ENCODE data around the gene PITX1. TPM values are rescaled to one million over a fixed set of nuclear protein-coding genes. Genes with fewer than 3 reads are reported as not detected.

The PITX1 gene
- total RNA-seq, 2 donors from 2014 or later = 1.3 to 2.4 TPM

DNA sequence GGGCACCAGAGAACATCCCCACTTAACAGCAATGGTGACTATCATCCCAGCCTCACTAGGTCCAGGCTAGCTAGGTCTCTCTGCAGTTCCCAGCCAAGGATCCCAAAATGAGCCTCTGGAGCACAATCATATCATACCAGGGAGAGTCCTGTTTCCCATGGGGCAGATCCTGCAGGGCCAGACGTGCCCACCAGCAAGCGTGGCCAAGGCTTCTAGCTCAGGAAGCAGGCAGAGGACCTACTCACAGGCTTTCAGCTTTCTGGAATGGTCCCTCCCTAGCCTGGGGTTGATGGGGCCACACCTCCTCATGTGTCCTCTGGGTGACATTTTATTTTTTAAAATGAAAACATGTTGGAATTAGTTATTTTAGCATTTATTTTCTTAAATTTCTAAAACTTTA, 45.7 kb upstream of the PITX1 start:
- Histone ChIP-seq H3K4me1 (ENCODE audit: control insufficient read depth, insufficient read depth, low read length) (peaks cover under 1% of the 10 kb centered on the region), H3K4me3 (ENCODE audit: low read length) (no peak overlapping the region), H3K9ac (ENCODE audit: extremely low read depth, low read length, poor library complexity, severe bottlenecking) (no peak overlapping the region), H3K36me3 (ENCODE audit: control insufficient read depth, insufficient read depth, low read length) (no peaks in the 10 kb centered on the region), H3K27ac (ENCODE audit: low read depth, low read length) (no peak overlapping the region), H3K27me3 (ENCODE audit: control insufficient read depth, insufficient read depth, low read length, poor library complexity, severe bottlenecking) (no peaks in the 10 kb centered on the region), H3K9me3 (ENCODE audit: control insufficient read depth, low read length) (peaks cover 19% of the 10 kb centered on the region)
- TF ChIP-seq, protein P1, sequence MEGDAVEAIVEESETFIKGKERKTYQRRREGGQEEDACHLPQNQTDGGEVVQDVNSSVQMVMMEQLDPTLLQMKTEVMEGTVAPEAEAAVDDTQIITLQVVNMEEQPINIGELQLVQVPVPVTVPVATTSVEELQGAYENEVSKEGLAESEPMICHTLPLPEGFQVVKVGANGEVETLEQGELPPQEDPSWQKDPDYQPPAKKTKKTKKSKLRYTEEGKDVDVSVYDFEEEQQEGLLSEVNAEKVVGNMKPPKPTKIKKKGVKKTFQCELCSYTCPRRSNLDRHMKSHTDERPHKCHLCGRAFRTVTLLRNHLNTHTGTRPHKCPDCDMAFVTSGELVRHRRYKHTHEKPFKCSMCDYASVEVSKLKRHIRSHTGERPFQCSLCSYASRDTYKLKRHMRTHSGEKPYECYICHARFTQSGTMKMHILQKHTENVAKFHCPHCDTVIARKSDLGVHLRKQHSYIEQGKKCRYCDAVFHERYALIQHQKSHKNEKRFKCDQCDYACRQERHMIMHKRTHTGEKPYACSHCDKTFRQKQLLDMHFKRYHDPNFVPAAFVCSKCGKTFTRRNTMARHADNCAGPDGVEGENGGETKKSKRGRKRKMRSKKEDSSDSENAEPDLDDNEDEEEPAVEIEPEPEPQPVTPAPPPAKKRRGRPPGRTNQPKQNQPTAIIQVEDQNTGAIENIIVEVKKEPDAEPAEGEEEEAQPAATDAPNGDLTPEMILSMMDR (conservative IDR thresholded peaks at IDR 0.05) = no peak
- WGBS, 2 experiments (ENCODE audit: insufficient coverage in 1 of 2, insufficient read length in 1 of 2) = 91% methylated on average over 2 of the region's 2 CpGs; no CpG with 5 or more reads in 1 of the 2 experiments
- peaks cover 23% of the 10 kb centered on the region for H3K9me3 Mint-ChIP-seq
- H3K4me1 Mint-ChIP-seq = no peaks in the 10 kb centered on the region
- no peak for DNase-seq
- H3K27ac Mint-ChIP-seq = no peak overlapping the region
- H3K4me3 Mint-ChIP-seq = no peak overlapping the region
- peaks cover 20% of the 10 kb centered on the region for H3K27me3 Mint-ChIP-seq (ENCODE audit: insufficient read depth)
- no peaks in the 10 kb centered on the region for H3K36me3 Mint-ChIP-seq (ENCODE audit: low read depth)

DNA sequence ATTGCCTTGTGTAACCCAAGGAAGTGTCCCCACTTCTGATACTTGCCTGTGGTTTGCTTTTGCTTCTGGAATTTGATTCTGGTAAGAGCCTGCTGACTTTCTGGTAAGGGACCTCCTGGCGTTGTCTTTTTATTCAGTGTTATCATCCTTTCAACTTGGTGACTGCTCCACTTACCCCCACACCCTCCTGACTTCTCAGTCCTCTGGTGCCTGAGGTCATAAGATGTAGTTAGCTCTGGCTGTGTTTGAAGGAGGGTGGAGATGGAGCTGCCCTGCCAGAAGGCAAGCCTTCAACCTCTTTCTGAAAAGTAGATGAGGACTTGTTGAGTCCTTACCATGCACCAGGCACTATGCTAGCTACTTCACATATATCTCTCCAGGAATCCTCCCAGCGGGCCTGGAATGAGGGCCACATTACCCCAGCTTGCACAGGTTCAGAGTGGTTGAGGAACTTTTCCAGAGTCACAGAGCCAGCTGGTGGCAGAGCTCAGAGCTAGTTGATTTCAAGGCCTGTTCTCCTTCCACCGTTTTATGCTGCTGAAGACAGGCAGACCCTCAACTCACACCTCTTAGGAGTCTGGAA, 45.2 kb upstream of the PITX1 start:
- no peak overlapping the region for H3K27ac Mint-ChIP-seq

DNA sequence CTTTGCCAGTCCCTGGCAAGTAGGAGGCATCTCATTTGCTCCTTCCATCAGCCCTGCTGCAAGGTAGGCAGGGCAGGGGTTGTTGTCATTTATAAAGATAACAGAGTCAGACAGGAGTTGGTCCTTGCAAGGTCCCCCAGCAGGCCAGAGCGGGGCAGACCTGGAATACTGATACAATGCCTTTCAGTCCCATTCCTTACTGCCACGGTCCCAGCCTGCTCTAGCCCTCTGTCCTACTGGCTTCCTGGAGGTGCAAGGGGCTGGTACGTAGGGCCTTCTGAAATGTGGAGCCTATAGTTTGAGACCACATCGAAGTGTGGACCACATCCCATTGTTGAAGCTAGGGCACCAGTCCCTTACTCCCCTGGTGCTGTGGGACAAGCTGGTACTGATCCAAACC, 42.8 kb upstream of the PITX1 start:
- no peaks in the 10 kb centered on the region for H3K36me3 ChIP-seq (ENCODE audit: control insufficient read depth, insufficient read depth, low read length)
- TF ChIP-seq, protein P1 (conservative IDR thresholded peaks at IDR 0.05) = no peak
- no peak overlapping the region for H3K9ac ChIP-seq (ENCODE audit: extremely low read depth, low read length, poor library complexity, severe bottlenecking)
- Mint-ChIP-seq H3K36me3 (ENCODE audit: low read depth) (no peaks in the 10 kb centered on the region), H3K27me3 (ENCODE audit: insufficient read depth) (peaks cover 12% of the 10 kb centered on the region), H3K4me1 (peaks cover 22% of the 10 kb centered on the region), H3K4me3 (no peak overlapping the region), H3K9me3 (peaks cover 11% of the 10 kb centered on the region), H3K27ac (no peak overlapping the region)
- H3K4me1 ChIP-seq (ENCODE audit: control insufficient read depth, insufficient read depth, low read length) = peaks cover 20% of the 10 kb centered on the region
- no peaks in the 10 kb centered on the region for H3K27me3 ChIP-seq (ENCODE audit: control insufficient read depth, insufficient read depth, low read length, poor library complexity, severe bottlenecking)
- WGBS, 2 experiments (ENCODE audit: insufficient coverage in 1 of 2, insufficient read length in 1 of 2) = 81 to 89% methylated on average over 4 of the region's 4 CpGs
- no peak overlapping the region for H3K4me3 ChIP-seq (ENCODE audit: low read length)
- DNase-seq = no peak
- peaks cover 13% of the 10 kb centered on the region for H3K9me3 ChIP-seq (ENCODE audit: control insufficient read depth, low read length)
- no peak overlapping the region for H3K27ac ChIP-seq (ENCODE audit: low read depth, low read length)

More for the DNA sequence above, 45.2 kb upstream of the PITX1 start:
- Histone ChIP-seq H3K9me3 (ENCODE audit: control insufficient read depth, low read length) (peaks cover 19% of the 10 kb centered on the region), H3K4me3 (ENCODE audit: low read length) (no peak overlapping the region), H3K4me1 (ENCODE audit: control insufficient read depth, insufficient read depth, low read length) (peaks cover 6% of the 10 kb centered on the region), H3K27ac (ENCODE audit: low read depth, low read length) (no peak overlapping the region), H3K27me3 (ENCODE audit: control insufficient read depth, insufficient read depth, low read length, poor library complexity, severe bottlenecking) (no peaks in the 10 kb centered on the region), H3K9ac (ENCODE audit: extremely low read depth, low read length, poor library complexity, severe bottlenecking) (no peak overlapping the region), H3K36me3 (ENCODE audit: control insufficient read depth, insufficient read depth, low read length) (no peaks in the 10 kb centered on the region)
- H3K4me1 Mint-ChIP-seq = peaks cover 3% of the 10 kb centered on the region
- peaks cover 22% of the 10 kb centered on the region for H3K27me3 Mint-ChIP-seq (ENCODE audit: insufficient read depth)
- TF ChIP-seq, protein P1 (conservative IDR thresholded peaks at IDR 0.05) = no peak
- DNase-seq = no peak
- no peaks in the 10 kb centered on the region for H3K36me3 Mint-ChIP-seq (ENCODE audit: low read depth)
- 92 to 95% methylated on average over 2 to 3 of the region's 3 CpGs for WGBS, 2 experiments (ENCODE audit: insufficient coverage in 1 of 2, insufficient read length in 1 of 2)
- H3K4me3 Mint-ChIP-seq = no peak overlapping the region
- peaks cover 23% of the 10 kb centered on the region for H3K9me3 Mint-ChIP-seq

All from endodermal cell (in vitro differentiated cells).